Stimulated activated CD4-positive, alpha-beta T cell treated with anti-CD3 and anti-CD28 coated beads, Interleukin-1b, Interleukin-23, amount 100 ng/mL, for 1 hour (primary cell): Measurements from ENCODE around the gene PLD1.
"Not testable (repeated sequence)": the region's sequence is repeated elsewhere in the genome, so short reads cannot be mapped to it uniquely, and the experiment has no call there.

ENCODE experiments used
- DNase-seq, 2 donors: peaks; one replicate each; pipeline ENCODE4 v3.0.0-alpha.2; 2020; ENCODE audit warnings: low read depth in 2 of 2

Gene PLD1

GRCh38 chr3:171817074-171817800 lies 7.0 kb upstream of the PLD1 start:
- DNase-seq, result no peak

DNA sequence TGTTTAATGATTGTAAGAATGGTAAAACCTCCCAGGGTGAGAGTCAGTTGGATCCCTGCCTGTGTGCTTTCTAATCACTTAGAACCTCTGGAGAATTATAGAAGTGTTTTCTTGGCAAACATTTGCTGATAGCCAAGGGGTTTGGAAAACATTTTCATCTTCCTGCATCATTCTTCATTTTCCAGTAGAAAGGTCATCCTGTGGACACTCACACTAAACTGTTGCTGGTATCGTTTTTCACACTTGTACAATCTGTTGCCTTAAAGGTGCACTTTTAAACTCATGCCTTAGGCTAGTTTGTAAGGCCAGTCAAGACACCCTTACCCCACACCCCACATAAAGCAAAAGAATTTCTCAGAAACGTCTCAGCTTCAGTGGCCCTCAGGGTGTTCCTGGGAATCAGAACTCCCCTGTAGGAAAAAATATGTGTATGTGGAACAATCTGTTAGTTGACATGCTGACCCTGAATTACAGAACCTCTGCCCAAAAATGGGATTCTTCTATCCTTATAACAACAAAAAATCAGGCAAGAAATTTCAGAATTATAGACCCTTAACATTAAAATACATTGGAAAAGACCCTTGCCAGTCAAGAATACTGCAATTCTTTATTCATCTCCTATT lies 5.8 kb upstream of the PLD1 start:
- no peak for DNase-seq

- not testable (repeated sequence) for DNase-seq
Observed at GRCh38 chr3:171814662-171815061, 4.4 kb upstream of the PLD1 start.

DNA sequence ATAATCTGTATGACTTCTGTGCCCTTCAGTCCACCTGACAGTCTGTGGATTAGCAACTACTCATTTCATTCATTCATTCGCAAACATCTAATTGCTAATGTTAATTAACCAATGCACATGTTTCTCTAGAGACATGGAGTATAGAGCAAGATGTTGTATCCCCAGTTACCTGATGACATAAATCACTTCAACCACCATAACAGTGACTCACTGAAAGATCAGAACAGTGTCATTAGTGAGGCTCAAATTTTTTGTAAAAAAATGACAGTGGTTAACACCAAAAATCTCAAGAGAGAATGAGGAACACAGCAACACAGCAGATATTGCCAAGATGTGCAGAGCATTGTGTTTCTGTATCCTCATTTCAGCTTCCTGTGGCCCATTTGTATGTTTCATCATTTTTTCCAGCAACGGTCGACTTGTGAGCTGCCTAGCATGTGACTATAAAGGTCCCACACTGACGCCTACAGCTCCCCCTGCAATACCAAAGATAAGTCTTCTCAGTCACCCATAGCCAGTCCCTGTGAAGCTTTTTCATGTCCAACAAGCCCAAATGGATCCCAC lies 3.7 kb upstream of the PLD1 start:
- no peak for DNase-seq

DNA sequence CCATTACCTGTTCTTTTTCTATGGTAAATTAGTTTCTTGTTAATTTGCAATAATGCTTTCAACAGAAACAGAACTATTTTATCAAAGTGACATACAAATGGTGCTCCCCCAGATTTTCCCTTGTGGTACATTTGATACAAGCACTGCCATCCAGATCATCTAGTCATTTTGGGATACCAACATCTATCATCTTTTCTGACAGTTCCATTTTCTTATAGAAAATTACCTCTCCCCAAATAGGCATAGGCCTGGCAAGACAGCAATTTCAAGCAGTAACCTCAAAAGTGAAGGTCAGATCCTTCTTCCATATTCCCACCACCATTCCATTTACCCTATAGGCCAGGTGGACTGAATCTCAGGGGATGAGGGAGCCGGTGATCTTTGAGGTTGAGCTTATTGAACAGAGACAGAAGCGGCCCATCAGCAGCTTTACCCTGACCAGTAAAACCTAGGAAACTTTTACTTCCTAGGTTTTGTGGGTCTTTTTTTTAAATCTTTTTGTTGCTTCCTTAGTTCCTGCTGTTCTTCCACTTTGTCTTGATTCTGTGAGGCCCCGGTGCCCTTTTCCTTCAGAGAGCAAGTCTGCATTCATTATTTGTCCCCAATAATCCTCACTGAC lies 3.1 kb upstream of the PLD1 start:
- no peak for DNase-seq

DNA sequence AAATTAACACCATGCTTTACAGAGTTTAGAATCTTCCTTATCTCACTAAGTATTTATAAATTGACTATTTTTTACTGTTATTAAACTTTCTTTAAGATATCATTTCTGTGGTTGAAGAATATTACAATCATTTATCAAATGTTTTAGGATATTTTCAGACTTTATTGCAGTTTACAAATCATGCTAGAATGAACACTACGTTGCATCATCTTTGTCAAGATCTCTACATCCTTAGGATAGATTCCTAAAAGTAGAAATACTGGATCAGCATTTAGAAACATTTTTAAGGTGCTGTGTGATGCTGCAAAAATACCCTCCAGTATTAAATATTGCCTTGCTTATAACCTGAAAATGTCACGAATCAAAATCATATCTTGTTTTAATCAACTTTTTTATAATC lies 2.5 kb upstream of the PLD1 start:
- DNase-seq, result no peak

- DNase-seq, result no peak
Observed at GRCh38 chr3:171811913-171812335, 1.6 kb upstream of the PLD1 start.

- DNase-seq, result no peak
Observed at GRCh38 chr3:171811295-171811912, 1.1 kb upstream of the PLD1 start.

GRCh38 chr3:171810629-171811294 lies 479 bp upstream of the PLD1 start:
- DNase-seq, result no peak

DNA sequence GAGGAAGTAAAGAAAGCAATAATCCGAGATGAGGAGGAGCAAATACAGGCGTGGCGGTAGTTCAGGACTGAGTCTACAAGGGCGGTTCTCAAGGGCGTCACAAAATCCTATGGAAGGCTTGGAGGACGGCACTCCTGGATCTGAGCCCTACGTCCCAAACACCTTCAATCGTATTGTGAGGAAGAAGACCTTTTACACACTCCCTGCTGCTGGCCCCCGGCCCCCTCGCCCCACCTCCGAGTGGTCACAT lies 747 bp downstream of the PLD1 start:
- no peak for DNase-seq

GRCh38 chr3:171807806-171808205 lies 2.5 kb downstream of the PLD1 start:
- DNase-seq, result no peak

DNA sequence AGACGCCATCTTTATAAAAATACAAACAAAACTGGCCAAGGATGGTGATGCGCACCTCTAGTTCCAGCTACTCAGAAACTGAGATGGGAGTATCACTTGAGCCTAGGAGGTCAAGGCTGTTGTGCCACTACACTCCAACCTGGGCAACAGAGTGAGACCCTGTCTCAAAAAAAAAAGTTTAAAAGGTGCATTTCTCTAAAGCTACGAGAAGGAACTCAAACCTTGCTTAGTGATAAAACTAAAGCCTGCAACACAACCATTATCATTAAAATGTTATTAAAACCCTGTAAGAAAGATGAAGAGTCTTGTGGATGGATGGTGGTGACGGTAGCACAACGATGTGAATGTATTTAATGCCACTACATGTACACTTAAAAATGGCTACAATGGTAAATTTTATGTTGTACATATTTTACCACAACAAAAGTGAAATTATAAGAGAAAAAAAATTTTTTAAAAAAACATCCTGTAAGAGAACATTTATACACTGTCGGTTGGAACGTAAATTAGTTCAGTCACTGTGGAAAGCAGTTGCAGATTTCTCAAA lies 3.1 kb downstream of the PLD1 start:
- no peak for DNase-seq

GRCh38 chr3:171806200-171807128 lies 3.8 kb downstream of the PLD1 start:
- DNase-seq, result no peak

DNA sequence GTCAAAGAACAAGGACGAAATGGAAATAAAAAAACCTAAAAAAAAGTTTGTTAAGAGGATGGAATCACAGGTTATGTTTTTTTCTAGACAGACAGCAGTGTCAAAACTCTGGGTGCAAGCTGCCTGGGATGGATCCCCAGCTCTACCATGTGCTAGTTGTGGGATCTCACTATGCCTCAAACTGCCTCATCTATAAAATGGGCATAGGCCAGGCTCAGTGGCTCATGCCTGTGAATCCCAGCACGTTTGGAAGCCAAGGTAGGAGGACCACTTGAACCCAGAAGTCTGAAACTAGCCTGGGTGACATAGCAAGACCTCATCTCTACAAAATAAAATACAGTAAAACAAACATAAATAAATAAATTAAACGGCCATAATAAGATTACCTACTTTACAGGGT lies 4.6 kb downstream of the PLD1 start:
- DNase-seq, result no peak

GRCh38 chr3:171804618-171805389 lies 5.5 kb downstream of the PLD1 start:
- DNase-seq, result no peak

DNA sequence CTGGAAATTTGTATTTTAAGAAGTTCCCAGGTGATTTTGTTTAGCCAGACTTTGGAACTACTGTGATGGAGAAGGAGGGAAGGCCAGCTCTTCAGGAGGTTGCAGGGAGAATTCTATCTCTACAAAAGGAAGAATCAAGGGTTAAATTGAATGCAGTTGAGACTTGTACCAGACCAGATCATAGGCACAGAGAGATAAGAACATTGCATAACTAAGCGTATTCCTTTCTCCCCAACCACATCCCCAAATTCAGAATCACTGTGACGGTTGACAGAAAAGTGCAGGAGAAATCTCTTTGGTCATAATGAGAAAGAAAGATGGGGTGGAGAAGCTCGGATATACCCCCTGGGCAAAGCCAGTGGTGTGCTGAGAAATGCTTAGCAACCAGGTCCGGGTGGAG lies 7.2 kb downstream of the PLD1 start:
- DNase-seq, result no peak

- no peak for DNase-seq
Observed at GRCh38 chr3:171802590-171802956, 7.7 kb downstream of the PLD1 start.

DNA sequence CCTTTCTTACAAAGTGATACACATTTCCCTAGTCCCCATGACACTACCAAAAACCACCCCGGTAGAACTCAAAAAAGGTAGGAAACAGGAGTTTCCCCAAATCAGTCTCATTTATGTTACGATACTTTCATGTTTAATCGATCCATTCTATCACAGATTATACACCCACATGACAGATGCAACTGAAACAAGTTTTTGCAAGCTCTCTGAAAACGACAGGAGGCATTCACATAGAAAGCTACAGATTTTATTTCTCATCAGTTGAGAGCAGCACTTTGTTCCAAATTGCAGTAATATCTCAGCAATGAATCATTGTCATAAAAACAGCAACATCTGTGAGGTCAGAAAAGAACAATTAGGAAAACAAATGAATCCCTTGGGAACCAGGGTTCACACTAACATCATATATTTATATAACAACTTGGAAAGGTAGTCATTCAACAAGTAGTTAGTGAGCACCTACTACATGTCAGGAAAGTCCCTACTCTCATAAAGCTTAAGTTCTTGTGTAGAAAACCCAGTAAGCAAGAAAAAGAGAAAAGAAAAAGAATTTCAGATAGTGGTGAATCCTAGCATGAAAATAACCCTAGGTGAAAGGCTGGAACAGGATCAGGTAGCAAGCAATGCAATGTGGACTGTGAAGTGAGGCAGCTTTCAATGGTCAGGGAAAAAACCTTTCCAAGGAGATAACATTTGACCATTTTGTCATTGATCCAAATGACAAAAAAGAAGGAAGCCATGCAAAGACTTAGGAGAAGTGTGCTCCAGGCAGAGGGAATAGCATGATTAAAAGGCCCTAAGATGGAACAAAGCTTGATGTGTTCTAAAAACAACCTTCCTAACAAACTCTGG lies 8.3 kb downstream of the PLD1 start:
- no peak for DNase-seq

DNA sequence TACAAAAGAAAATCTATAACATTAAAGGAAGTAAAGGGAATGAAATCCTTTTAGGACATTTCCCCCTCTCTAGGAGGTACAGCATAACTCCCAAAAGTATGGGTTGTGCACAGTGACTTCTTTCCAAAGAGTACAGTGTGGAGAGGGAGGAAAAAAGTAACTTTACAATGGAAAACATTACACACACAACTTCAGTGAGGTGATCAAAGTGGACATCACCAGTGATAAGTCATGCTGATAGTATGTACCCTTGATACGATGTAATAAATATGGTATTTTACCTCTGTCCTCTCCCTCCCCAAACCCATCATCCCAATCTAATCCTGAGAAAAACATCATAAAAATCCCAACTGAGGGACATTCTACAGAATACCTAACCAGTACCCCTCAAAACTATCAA lies 10.8 kb downstream of the PLD1 start:
- no peak for DNase-seq
